DOHH2 (cell line): ENCODE data around the gene MZF1.

ENCODE experiments used
- H3F3A ChIP-seq: fragments of 200-600 bp; sonication (generic), shearing (Covaris generic); 2 replicates; pipeline ENCODE4 v1.6.0; 2016; ENCODE audit warnings: antibody characterized with exemption, mild to moderate bottlenecking; ENCODE audit not compliant: control insufficient read depth, insufficient read depth
- H3K27ac ChIP-seq: fragments of 200-600 bp; sonication (generic); 2 replicates; pipeline ENCODE4 v1.5.1; 2014; ENCODE audit warnings: low read depth, mild to moderate bottlenecking, low read length, moderate library complexity
- H3K27me3 ChIP-seq: fragments of 200-600 bp; sonication (generic); 2 replicates; pipeline ENCODE4 v1.6.1; 2014; ENCODE audit warnings: mild to moderate bottlenecking, low read length, mixed read lengths; ENCODE audit not compliant: control insufficient read depth
- H3K36me3 ChIP-seq: fragments of 200-600 bp; sonication (generic); 2 replicates; pipeline ENCODE4 v1.6.1; 2014; ENCODE audit warnings: mild to moderate bottlenecking, low read length, moderate library complexity, mixed read lengths; ENCODE audit not compliant: control insufficient read depth
- H3K4me1 ChIP-seq: fragments of 200-600 bp; sonication (generic); 2 replicates; pipeline ENCODE4 v1.6.1; 2014; ENCODE audit warnings: mild to moderate bottlenecking, low read length, mixed read lengths; ENCODE audit not compliant: control insufficient read depth
- H3K4me2 ChIP-seq: fragments of 200-600 bp; sonication (generic); 2 replicates; pipeline ENCODE4 v1.6.0; 2014; ENCODE audit warnings: mild to moderate bottlenecking, low read length, moderate library complexity
- H3K4me3 ChIP-seq: fragments of 200-600 bp; sonication (generic); 2 replicates; pipeline ENCODE4 v1.5.1; 2014; ENCODE audit warnings: mild to moderate bottlenecking, low read length, mixed read lengths
- H3K79me2 ChIP-seq: fragments of 200-600 bp; sonication (generic); 2 replicates; pipeline ENCODE4 v1.6.1; 2014; ENCODE audit warnings: mild to moderate bottlenecking, low read length, mixed read lengths; ENCODE audit not compliant: control insufficient read depth
- H3K9me2 ChIP-seq: fragments of 200-600 bp; sonication (generic); replicated peaks from 2 replicates; pipeline ENCODE4 v1.6.1; 2014; ENCODE audit warnings: mild to moderate bottlenecking, low read length, mixed read lengths; ENCODE audit not compliant: control insufficient read depth
- H3K9me3 ChIP-seq: fragments of 200-600 bp; sonication (generic); 2 replicates; pipeline ENCODE4 v1.6.1; 2014; ENCODE audit warnings: antibody characterized with exemption, low read length, mixed read lengths; ENCODE audit not compliant: control insufficient read depth, insufficient read depth
- H4K20me1 ChIP-seq: fragments of 200-600 bp; sonication (generic); 2 replicates; pipeline ENCODE4 v1.6.0; 2014; ENCODE audit warnings: low read depth, mild to moderate bottlenecking, antibody characterized with exemption, low read length, moderate library complexity; ENCODE audit not compliant: control insufficient read depth, insufficient read depth
- EZH2phosphoT487 ChIP-seq: fragments of 200-600 bp; sonication (generic); IDR thresholded peaks from 2 replicates; pipeline ENCODE4 v1.6.1; 2017; ENCODE audit warnings: borderline replicate concordance, mild to moderate bottlenecking, antibody characterized with exemption, low read length, moderate library complexity, mixed read lengths
- TF ChIP-seq, protein P1 (sequence below): fragments of 200-600 bp; sonication (generic); IDR thresholded peaks from one replicate; pipeline ENCODE4 v1.5.1; 2014; ENCODE audit warnings: antibody characterized with exemption, mild to moderate bottlenecking, low read depth, low read length; ENCODE audit not compliant: poor library complexity, severe bottlenecking

Gene MZF1

GRCh38 chr19:58575183-58576041, 2.3 kb upstream of the MZF1 start:
- Histone ChIP-seq H4K20me1 (no peaks in the 10 kb centered on the region), H3K27ac (peak overlapping the region; percentile 57), H3K27me3 (no peaks in the 10 kb centered on the region), H3K4me2 (peak overlapping the region; percentile 99), H3K36me3 (peaks cover 7% of the 10 kb centered on the region), H3K79me2 (peaks cover 45% of the 10 kb centered on the region), H3F3A (peaks cover 14% of the 10 kb centered on the region), H3K4me3 (peak overlapping the region; percentile 76), H3K4me1 (peaks cover 43% of the 10 kb centered on the region), H3K9me2 (no peaks in the 10 kb centered on the region), H3K9me3 (no peaks in the 10 kb centered on the region)
- TF ChIP-seq, protein P1, sequence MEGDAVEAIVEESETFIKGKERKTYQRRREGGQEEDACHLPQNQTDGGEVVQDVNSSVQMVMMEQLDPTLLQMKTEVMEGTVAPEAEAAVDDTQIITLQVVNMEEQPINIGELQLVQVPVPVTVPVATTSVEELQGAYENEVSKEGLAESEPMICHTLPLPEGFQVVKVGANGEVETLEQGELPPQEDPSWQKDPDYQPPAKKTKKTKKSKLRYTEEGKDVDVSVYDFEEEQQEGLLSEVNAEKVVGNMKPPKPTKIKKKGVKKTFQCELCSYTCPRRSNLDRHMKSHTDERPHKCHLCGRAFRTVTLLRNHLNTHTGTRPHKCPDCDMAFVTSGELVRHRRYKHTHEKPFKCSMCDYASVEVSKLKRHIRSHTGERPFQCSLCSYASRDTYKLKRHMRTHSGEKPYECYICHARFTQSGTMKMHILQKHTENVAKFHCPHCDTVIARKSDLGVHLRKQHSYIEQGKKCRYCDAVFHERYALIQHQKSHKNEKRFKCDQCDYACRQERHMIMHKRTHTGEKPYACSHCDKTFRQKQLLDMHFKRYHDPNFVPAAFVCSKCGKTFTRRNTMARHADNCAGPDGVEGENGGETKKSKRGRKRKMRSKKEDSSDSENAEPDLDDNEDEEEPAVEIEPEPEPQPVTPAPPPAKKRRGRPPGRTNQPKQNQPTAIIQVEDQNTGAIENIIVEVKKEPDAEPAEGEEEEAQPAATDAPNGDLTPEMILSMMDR = no peak
- no peak for TF ChIP-seq EZH2phosphoT487

DNA sequence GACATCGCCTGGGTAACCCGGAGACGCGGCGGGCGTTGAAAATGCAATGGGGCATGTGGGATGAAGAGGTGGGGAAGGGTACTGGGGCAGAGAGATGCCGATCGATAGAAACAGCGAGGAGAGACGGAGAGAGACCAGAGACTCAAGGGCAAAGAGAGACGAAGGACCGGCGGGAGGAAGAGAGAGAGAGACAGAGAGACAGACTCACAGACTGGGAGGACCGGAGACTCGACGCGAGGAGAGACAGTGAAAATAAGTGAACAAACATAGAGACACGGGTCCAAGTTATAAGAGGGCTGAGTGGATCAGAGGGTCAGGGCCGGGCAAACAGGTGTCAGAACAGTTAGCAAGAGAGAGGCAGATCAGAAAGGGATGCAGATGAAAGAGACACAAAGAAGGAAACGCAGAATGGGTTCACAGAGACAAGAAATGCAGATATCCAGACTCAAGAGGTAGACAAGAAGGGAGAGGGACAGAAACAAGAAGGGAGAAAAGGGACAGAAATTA, 576 bp upstream of the MZF1 start:
- TF ChIP-seq EZH2phosphoT487 = no peak
- TF ChIP-seq, protein P1 = no peak
- H3K27me3 ChIP-seq = no peaks in the 10 kb centered on the region
- peak overlapping the region; percentile 99 for H3K4me2 ChIP-seq
- H3K79me2 ChIP-seq = peaks cover 29% of the 10 kb centered on the region
- no peaks in the 10 kb centered on the region for H3K9me3 ChIP-seq
- no peaks in the 10 kb centered on the region for H4K20me1 ChIP-seq
- peaks cover 33% of the 10 kb centered on the region for H3K4me1 ChIP-seq
- no peaks in the 10 kb centered on the region for H3K9me2 ChIP-seq
- peaks cover 21% of the 10 kb centered on the region for H3K36me3 ChIP-seq
- H3F3A ChIP-seq = peaks cover 8% of the 10 kb centered on the region
- peak overlapping the region; percentile 54 for H3K27ac ChIP-seq
- H3K4me3 ChIP-seq = peak overlapping the region; percentile 76

GRCh38 chr19:58572026-58572817, 913 bp downstream of the MZF1 start:
- peak overlapping the region; percentile 76 for H3K4me3 ChIP-seq
- H3K79me2 ChIP-seq = peaks cover 16% of the 10 kb centered on the region
- peaks cover 23% of the 10 kb centered on the region for H3K4me1 ChIP-seq
- H3K9me2 ChIP-seq = no peaks in the 10 kb centered on the region
- H3F3A ChIP-seq = peaks cover 9% of the 10 kb centered on the region
- TF ChIP-seq, protein P1 = no peak
- TF ChIP-seq EZH2phosphoT487 = no peak
- H3K27me3 ChIP-seq = no peaks in the 10 kb centered on the region
- no peaks in the 10 kb centered on the region for H3K9me3 ChIP-seq
- H4K20me1 ChIP-seq = no peaks in the 10 kb centered on the region
- peak overlapping the region; percentile 99 for H3K4me2 ChIP-seq
- peak overlapping the region; percentile 86 for H3K27ac ChIP-seq
- peaks cover 24% of the 10 kb centered on the region for H3K36me3 ChIP-seq
